MM.1S (cell line): Measurements from ENCODE around the gene NHP2.

ENCODE experiments used
- EZH2phosphoT487 ChIP-seq: fragments of 300-600 bp; sonication (generic); IDR thresholded peaks from 2 replicates; pipeline ENCODE4 v1.6.1; 2018; ENCODE audit warnings: antibody characterized with exemption, low read length
- TF ChIP-seq, protein P1 (sequence below): fragments of 300-600 bp; sonication (generic); IDR thresholded peaks from 2 replicates; pipeline ENCODE4 v1.5.1; 2016; ENCODE audit warnings: antibody characterized with exemption, low read length, mixed read lengths

DNA sequence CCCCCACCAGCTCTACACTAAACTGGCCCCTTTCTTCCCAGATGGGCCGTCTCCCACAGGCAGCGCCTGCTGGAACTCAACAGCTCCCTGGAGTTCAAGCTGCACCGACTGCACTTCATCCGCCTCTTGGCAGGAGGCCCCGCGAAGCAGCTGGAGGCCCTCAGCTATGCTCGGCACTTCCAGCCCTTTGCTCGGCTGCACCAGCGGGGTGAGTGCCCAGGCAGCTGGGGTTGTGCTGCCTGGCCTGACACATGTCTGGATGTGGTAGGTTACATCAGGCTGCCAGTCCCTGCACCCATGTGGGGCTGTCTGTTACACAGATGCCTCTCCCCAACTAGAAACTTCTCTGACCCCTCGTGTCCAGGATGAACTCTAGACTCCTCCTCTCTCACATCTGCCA lies 9.8 kb downstream of the NHP2 start:
- TF ChIP-seq EZH2phosphoT487, result no peak
- TF ChIP-seq, protein P1, sequence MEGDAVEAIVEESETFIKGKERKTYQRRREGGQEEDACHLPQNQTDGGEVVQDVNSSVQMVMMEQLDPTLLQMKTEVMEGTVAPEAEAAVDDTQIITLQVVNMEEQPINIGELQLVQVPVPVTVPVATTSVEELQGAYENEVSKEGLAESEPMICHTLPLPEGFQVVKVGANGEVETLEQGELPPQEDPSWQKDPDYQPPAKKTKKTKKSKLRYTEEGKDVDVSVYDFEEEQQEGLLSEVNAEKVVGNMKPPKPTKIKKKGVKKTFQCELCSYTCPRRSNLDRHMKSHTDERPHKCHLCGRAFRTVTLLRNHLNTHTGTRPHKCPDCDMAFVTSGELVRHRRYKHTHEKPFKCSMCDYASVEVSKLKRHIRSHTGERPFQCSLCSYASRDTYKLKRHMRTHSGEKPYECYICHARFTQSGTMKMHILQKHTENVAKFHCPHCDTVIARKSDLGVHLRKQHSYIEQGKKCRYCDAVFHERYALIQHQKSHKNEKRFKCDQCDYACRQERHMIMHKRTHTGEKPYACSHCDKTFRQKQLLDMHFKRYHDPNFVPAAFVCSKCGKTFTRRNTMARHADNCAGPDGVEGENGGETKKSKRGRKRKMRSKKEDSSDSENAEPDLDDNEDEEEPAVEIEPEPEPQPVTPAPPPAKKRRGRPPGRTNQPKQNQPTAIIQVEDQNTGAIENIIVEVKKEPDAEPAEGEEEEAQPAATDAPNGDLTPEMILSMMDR, result no peak
